Measurements from ENCODE around the gene PDS5A. TPM values are rescaled to one million over a fixed set of nuclear protein-coding genes. Genes with fewer than 3 reads are reported as not detected.

The PDS5A gene
- total and polyA plus RNA-seq, 9 of the 15 experiments (the other 6 are each of a cell fraction or from before 2014, with no cell fraction given), result 16.4 to 85.4 (median 70.0) TPM

- peak overlapping the region; percentile 99 for H2AFZ ChIP-seq (ENCODE audit: low read depth, low read length)
- TF ChIP-seq HMGN3 (IDR thresholded peaks at IDR 0.05; ENCODE audit: borderline replicate concordance, extremely low read depth, insufficient read length, low read depth, low read length) (peak; percentile 48), ZBTB9 (CRISPR knock-in tag; IDR thresholded peaks at IDR 0.05) (no peak), ARID4B (CRISPR knock-in tag; IDR thresholded peaks at IDR 0.05) (peak; percentile 77), ZNF655 (CRISPR knock-in tag; IDR thresholded peaks at IDR 0.05) (no peak), STAT6 (CRISPR knock-in tag; IDR thresholded peaks at IDR 0.05) (no peak), STAG1 (CRISPR knock-in tag; IDR thresholded peaks at IDR 0.05; ENCODE audit: borderline replicate concordance) (0 out of 2 replicates have a peak, but pooled peaks have one; percentile 33), ZNF277 (CRISPR knock-in tag; IDR thresholded peaks at IDR 0.05; ENCODE audit: borderline replicate concordance) (no peak)
These were observed 694 bp downstream of the PDS5A start for GRCh38 chr4:39976945-39977488.

More at GRCh38 chr4:39976945-39977488, 694 bp downstream of the PDS5A start:
- Histone ChIP-seq H4K20me1 (replicated peaks; ENCODE audit: control insufficient read depth, insufficient read depth, low read length) (peaks cover 4% of the 10 kb centered on the region), H3K4me1 (replicated peaks in 1 of 2; ENCODE audit: control insufficient read depth in 2 of 2, insufficient read depth in 2 of 2, low read length in 2 of 2) (peaks cover 10 to 16% of the 10 kb centered on the region in 2 experiments; a peak in 4 of 5 replicates), H3K27me3 (ENCODE audit: control insufficient read depth in 2 of 2, insufficient read depth in 2 of 2, low read length in 2 of 2) (no peaks in the 10 kb centered on the region), H3K9me3 (replicated peaks; ENCODE audit: control insufficient read depth, insufficient read depth, low read depth, low read length) (no peaks in the 10 kb centered on the region; the same call in 1 of the 2 replicates), H3K79me2 (ENCODE audit: control insufficient read depth, insufficient read depth, low read length) (peaks cover 53% of the 10 kb centered on the region), H3K4me2 (ENCODE audit: insufficient read depth, low read length) (peak overlapping the region; percentile 82; the same call in 1 of the 2 replicates), H3K9me1 (ENCODE audit: control insufficient read depth, insufficient read depth, low read length) (no peaks in the 10 kb centered on the region), H3K4me3 (peak overlapping the region; percentile 92), H3K9ac (ENCODE audit: insufficient read depth in 1 of 2, low read depth in 2 of 2, low read length in 2 of 2) (peak overlapping the region; percentile 92 to 99), H3K36me3 (ENCODE audit: control insufficient read depth, insufficient read depth, low read length) (peaks cover 37% of the 10 kb centered on the region), H3K27ac (ENCODE audit: extremely low read depth, low read depth, low read length) (peak overlapping the region; percentile 83)
- intact Hi-C loops (cut with micrococcal nuclease), result loop anchor here (1.0 to 5.0 kb wide), 8 partner anchors 78 to 508 kb away; partner anchors contain the start of gene SMIM14
- ChIA-PET CTCF (ENCODE audit: low intra/inter-chr PET ratio) (interaction anchor here (0.5 to 3.7 kb wide), 5 partner anchors 296 to 1999 kb away, joined by 3 to 66 read pairs (median 4); no protein-coding TSS in a partner anchor), POLR2A (no interaction called here)
- no peak for FAIRE-seq
- DNase-seq (ENCODE audit: extremely low read depth in 1 of 4, low spot score in 3 of 4), result peak in 1 of 4 experiments; percentile 62
- BruUV-seq (replicated peaks), result no TSS peak
- under 1% methylated on average over 27 of the region's 54 CpGs for WGBS (ENCODE audit: insufficient coverage, low coverage, missing lambda C conversion rate)
- ATAC-seq, result peak; percentile 59
- in situ Hi-C loops (cut with MboI), result no loop called here

All from K562 (cell line).